ENCODE results near the gene MPRIP. TPM values are rescaled to one million over a fixed set of nuclear protein-coding genes. Genes with fewer than 3 reads are reported as not detected.
"Not testable (repeated sequence)": the region's sequence is repeated elsewhere in the genome, so short reads cannot be mapped to it uniquely, and the experiment has no call there.

MPRIP gene
- total RNA-seq, 1 experiment from 2014 or later, result 338 TPM

DNA sequence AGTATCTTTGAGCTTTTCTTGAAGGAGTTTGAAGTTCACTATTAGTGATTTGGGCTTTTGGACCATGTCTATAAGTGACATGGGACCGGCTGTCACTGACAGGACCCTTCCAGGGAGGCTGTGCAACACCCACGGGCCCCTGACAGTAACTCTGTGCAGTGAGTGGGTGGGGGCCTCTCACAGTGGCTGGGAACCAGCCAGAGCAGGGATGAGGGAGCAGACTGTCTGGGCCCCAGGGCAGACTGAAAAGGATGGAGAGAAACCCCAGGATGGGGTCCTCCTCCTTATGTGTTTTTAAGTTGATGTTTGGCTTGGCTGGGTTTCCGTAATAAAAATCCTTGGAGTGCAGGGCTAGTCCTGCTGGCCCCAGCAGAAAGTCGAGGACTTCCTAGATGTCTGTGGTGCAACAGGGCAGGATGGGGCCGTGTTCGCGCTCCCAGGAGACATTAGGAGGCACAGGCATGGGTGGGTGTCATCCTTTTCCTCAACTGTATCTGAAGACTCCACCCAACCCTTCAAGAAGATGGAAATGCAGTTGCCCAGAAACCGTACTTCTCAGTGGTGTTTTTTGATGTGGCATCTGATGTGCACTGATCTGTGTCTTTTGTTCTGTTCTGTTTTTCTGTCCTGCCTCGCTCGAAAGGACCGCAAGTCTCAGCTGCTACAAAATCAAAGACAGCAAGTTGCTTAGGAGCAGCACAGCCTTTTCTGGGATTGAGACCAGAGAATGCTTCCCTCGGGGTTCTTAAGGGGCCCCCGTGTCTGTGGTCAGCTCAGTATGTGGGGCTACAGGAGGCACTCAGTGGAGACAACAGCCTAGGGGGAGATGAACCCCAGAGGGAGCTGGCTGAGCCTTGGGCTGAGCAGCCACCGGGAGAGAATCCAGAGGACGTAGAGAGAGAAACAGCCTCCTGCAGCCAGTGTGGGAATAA is 139.7 kb downstream of the MPRIP start:
- TF ChIP-seq, protein P1, sequence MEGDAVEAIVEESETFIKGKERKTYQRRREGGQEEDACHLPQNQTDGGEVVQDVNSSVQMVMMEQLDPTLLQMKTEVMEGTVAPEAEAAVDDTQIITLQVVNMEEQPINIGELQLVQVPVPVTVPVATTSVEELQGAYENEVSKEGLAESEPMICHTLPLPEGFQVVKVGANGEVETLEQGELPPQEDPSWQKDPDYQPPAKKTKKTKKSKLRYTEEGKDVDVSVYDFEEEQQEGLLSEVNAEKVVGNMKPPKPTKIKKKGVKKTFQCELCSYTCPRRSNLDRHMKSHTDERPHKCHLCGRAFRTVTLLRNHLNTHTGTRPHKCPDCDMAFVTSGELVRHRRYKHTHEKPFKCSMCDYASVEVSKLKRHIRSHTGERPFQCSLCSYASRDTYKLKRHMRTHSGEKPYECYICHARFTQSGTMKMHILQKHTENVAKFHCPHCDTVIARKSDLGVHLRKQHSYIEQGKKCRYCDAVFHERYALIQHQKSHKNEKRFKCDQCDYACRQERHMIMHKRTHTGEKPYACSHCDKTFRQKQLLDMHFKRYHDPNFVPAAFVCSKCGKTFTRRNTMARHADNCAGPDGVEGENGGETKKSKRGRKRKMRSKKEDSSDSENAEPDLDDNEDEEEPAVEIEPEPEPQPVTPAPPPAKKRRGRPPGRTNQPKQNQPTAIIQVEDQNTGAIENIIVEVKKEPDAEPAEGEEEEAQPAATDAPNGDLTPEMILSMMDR (IDR thresholded peaks at IDR 0.05; ENCODE audit: unreplicated experiment), result no peak
- H3K9me3 Mint-ChIP-seq (ENCODE audit: low read depth, unreplicated experiment), result no peaks in the 10 kb centered on the region
- H3K27ac Mint-ChIP-seq (ENCODE audit: unreplicated experiment), result peak overlapping the region; percentile 33
- no peak for DNase-seq
- H3K27me3 Mint-ChIP-seq (ENCODE audit: unreplicated experiment), result no peaks in the 10 kb centered on the region
- CTCF ChIA-PET, result no interaction called here
- intact Hi-C loops (cut with micrococcal nuclease; ENCODE audit: unreplicated experiment), result no loop called here
- H3K36me3 Mint-ChIP-seq (ENCODE audit: insufficient read depth, unreplicated experiment), result peaks cover 65% of the 10 kb centered on the region
- no peak overlapping the region for H3K4me3 Mint-ChIP-seq (ENCODE audit: low read depth, unreplicated experiment)
- no TSS peak for BruUV-seq (replicated peaks)
- peaks cover 9% of the 10 kb centered on the region for H3K4me1 Mint-ChIP-seq (ENCODE audit: low read depth, unreplicated experiment)

GRCh38 chr17:17182598-17183136 is 140.4 kb downstream of the MPRIP start:
- Mint-ChIP-seq H3K9me3 (ENCODE audit: low read depth, unreplicated experiment) (no peaks in the 10 kb centered on the region), H3K36me3 (ENCODE audit: insufficient read depth, unreplicated experiment) (peaks cover 66% of the 10 kb centered on the region), H3K27ac (ENCODE audit: unreplicated experiment) (peak overlapping the region; percentile 33), H3K27me3 (ENCODE audit: unreplicated experiment) (no peaks in the 10 kb centered on the region), H3K4me3 (ENCODE audit: low read depth, unreplicated experiment) (no peak overlapping the region), H3K4me1 (ENCODE audit: low read depth, unreplicated experiment) (peaks cover 9% of the 10 kb centered on the region)
- DNase-seq, result no peak
- TF ChIP-seq, protein P1 (IDR thresholded peaks at IDR 0.05; ENCODE audit: unreplicated experiment), result no peak
- BruUV-seq (replicated peaks), result no TSS peak
- CTCF ChIA-PET, result interaction anchor here (0.5 kb wide), 1 partner anchor 1000 kb away, joined by 3 read pairs; no protein-coding TSS in a partner anchor
- intact Hi-C loops (cut with micrococcal nuclease; ENCODE audit: unreplicated experiment), result no loop called here

DNA sequence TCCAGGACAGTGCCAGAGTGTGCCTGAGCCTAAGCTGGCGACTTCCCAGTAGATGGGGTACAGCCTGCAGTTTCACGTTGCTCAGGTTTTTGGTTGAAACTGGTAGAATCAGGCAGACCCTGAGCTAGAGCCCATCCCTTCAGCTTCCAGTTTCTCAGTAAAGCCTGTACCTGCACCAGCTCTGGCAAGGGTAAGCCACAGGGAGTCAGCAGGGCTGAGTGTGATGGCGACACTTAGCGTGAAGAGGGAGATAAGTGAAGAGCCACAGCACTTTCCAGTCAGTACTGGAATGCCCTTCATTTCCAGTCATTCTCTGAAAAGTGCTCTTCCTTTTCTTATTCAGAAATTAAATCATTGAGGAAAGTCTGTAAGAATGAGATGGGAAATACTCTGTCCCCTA is 141.5 kb downstream of the MPRIP start:
- Mint-ChIP-seq H3K27me3 (ENCODE audit: unreplicated experiment) (no peaks in the 10 kb centered on the region), H3K4me3 (ENCODE audit: low read depth, unreplicated experiment) (no peak overlapping the region), H3K9me3 (ENCODE audit: low read depth, unreplicated experiment) (no peaks in the 10 kb centered on the region), H3K27ac (ENCODE audit: unreplicated experiment) (no peak overlapping the region), H3K4me1 (ENCODE audit: low read depth, unreplicated experiment) (peaks cover 9% of the 10 kb centered on the region), H3K36me3 (ENCODE audit: insufficient read depth, unreplicated experiment) (peaks cover 67% of the 10 kb centered on the region)
- BruUV-seq (replicated peaks), result no TSS peak
- CTCF ChIA-PET, result no interaction called here
- intact Hi-C loops (cut with micrococcal nuclease; ENCODE audit: unreplicated experiment), result no loop called here
- TF ChIP-seq, protein P1 (IDR thresholded peaks at IDR 0.05; ENCODE audit: unreplicated experiment), result no peak
- no peak for DNase-seq

- H3K36me3 Mint-ChIP-seq (ENCODE audit: insufficient read depth, unreplicated experiment), result peaks cover 55% of the 10 kb centered on the region
- H3K4me1 Mint-ChIP-seq (ENCODE audit: low read depth, unreplicated experiment); DNase-seq; H3K4me3 Mint-ChIP-seq (ENCODE audit: low read depth, unreplicated experiment); H3K27me3 Mint-ChIP-seq (ENCODE audit: unreplicated experiment); H3K27ac Mint-ChIP-seq (ENCODE audit: unreplicated experiment); H3K9me3 Mint-ChIP-seq (ENCODE audit: low read depth, unreplicated experiment); CTCF ChIA-PET; intact Hi-C loops (cut with micrococcal nuclease; ENCODE audit: unreplicated experiment): not testable (repeated sequence)
- BruUV-seq (replicated peaks), result TSS peak; percentile 42
These were observed 142.9 kb downstream of the MPRIP start for GRCh38 chr17:17184985-17185757.

All from Calu3 (cell line).